NT2/D1 (cell line): Measurements from ENCODE around the gene RNPC3.
A peak's percentile ranks its signal among the peaks of the same experiment; 100 is the strongest.

Source experiments
- DNase-seq: peaks from one replicate; pipeline ENCODE4 v3.0.0-alpha.2; 2011; ENCODE audit warnings: low read depth, low spot score
- H3K27me3 ChIP-seq: 2 replicates; pipeline ENCODE4 v1.6.0; 2011; ENCODE audit warnings: mild to moderate bottlenecking; ENCODE audit not compliant: insufficient read length, insufficient read depth
- H3K36me3 ChIP-seq: 2 replicates; pipeline ENCODE4 v1.6.1; 2011; ENCODE audit warnings: mild to moderate bottlenecking, low read length, mixed read lengths; ENCODE audit not compliant: insufficient read depth, insufficient read length
- H3K4me1 ChIP-seq: 2 replicates; pipeline ENCODE4 v1.5.1; 2011; ENCODE audit not compliant: insufficient read depth, insufficient read length
- H3K4me3 ChIP-seq: 2 replicates; pipeline ENCODE4 v1.5.1; 2011; ENCODE audit warnings: low read depth; ENCODE audit not compliant: insufficient read length
- H3K9ac ChIP-seq: 2 replicates; pipeline ENCODE4 v1.6.0; 2011; ENCODE audit warnings: low read depth; ENCODE audit not compliant: insufficient read length
- H3K9me3 ChIP-seq: 2 replicates; pipeline ENCODE4 v1.5.1; 2011; ENCODE audit warnings: mild to moderate bottlenecking, low read length; ENCODE audit not compliant: insufficient read depth
- SUZ12 ChIP-seq: IDR thresholded peaks from 2 replicates; pipeline ENCODE4 v1.6.1; 2011; ENCODE audit not compliant: insufficient read length, insufficient read depth; ENCODE audit errors: extremely low read depth
- YY1 ChIP-seq: IDR thresholded peaks from 2 replicates; pipeline ENCODE4 v1.6.1; 2011; ENCODE audit not compliant: insufficient read length, insufficient read depth
- ZNF274 ChIP-seq: IDR thresholded peaks from 2 replicates; pipeline ENCODE4 v1.6.1; 2011; ENCODE audit warnings: mild to moderate bottlenecking, low read depth, low read length

The RNPC3 gene, protein sequence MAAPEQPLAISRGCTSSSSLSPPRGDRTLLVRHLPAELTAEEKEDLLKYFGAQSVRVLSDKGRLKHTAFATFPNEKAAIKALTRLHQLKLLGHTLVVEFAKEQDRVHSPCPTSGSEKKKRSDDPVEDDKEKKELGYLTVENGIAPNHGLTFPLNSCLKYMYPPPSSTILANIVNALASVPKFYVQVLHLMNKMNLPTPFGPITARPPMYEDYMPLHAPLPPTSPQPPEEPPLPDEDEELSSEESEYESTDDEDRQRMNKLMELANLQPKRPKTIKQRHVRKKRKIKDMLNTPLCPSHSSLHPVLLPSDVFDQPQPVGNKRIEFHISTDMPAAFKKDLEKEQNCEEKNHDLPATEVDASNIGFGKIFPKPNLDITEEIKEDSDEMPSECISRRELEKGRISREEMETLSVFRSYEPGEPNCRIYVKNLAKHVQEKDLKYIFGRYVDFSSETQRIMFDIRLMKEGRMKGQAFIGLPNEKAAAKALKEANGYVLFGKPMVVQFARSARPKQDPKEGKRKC

DNA sequence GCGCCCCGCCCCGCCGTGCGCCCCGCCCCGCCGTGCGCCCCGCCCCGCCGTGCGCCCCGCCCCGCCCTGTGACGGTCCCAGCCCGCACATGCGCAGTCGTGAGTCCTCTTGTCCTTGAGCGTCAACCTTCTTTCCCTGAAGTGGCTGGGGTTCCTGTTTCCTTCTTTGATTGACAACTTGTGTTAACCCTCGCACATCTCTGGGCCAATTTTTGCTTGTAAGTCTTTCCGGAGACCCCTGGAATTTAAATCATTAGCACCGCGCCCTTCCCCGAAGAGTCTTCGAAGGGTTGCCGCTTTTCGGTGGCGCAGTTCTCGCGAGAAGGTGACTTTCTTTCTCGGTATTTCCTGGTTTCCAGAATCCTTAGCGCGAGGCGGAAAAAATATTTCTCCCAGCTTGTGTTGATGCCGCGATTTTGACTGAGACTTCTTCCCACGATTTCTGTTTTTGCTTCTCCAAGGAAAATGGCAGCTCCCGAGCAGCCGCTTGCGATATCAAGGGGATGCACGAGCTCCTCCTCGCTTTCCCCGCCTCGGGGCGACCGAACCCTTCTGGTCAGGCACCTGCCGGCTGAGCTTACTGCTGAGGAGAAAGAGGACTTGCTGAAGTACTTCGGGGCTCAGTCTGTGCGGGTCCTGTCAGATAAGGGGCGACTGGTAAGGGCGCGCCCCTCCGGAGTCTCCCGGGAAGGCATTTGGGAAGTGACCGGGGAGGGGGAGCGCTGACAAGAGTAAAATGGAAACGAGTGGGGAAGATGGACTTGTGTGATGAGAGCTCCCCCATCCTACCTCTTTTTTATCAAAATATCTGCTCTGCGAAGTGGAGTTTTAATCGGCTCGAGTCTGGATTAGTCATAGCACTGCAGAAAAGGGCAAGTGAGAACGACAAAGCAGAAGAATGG lies at the start of gene RNPC3:
Gene RNPC3, plus strand, starts transcription at position 93 of the 901 bp plus-strand sequence. Its CDS starts 372 bp downstream, at position 465.
- peaks cover 7% of the 10 kb centered on the region; the same call in 1 of the 2 replicates for H3K9me3 ChIP-seq
- H3K9ac ChIP-seq = peak within 1 kb of the TSS; percentile 89
- H3K4me1 ChIP-seq = no peaks in the 10 kb centered on the region
- no peak for TF ChIP-seq ZNF274
- TF ChIP-seq SUZ12 = no peak
- no peak for TF ChIP-seq YY1
- peaks cover 24% of the 10 kb centered on the region for H3K36me3 ChIP-seq
- no peaks in the 10 kb centered on the region for H3K27me3 ChIP-seq
- peak within 1 kb of the TSS; percentile 93 for H3K4me3 ChIP-seq
- DNase-seq = peak; percentile 66

DNA sequence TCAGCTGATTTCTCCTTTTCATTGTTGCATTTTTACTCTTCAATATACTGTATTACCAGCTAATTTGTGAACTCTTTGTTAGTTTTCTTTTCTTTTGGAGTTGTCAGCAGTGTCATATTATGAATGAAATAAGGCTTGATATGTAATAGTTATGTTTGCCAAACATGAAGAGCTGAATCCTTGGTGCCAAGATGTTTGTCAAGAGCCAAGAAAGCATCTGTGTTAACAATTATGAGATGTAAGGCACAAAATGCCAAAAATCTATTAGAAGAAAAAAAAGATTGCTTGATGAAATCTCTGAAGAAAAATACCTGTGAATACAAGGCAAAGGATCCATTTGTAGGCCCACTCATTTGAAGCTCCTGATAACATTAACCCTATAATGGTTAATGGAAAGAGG lies 48.4 kb upstream of the RNPC3 start:
- Histone ChIP-seq H3K4me1 (no peaks in the 10 kb centered on the region), H3K4me3 (no peak overlapping the region), H3K27me3 (no peaks in the 10 kb centered on the region), H3K9me3 (no peaks in the 10 kb centered on the region), H3K9ac (no peak overlapping the region), H3K36me3 (no peaks in the 10 kb centered on the region)
- no peak for DNase-seq
- TF ChIP-seq YY1 = no peak
- no peak for TF ChIP-seq ZNF274
- TF ChIP-seq SUZ12 = no peak

DNA sequence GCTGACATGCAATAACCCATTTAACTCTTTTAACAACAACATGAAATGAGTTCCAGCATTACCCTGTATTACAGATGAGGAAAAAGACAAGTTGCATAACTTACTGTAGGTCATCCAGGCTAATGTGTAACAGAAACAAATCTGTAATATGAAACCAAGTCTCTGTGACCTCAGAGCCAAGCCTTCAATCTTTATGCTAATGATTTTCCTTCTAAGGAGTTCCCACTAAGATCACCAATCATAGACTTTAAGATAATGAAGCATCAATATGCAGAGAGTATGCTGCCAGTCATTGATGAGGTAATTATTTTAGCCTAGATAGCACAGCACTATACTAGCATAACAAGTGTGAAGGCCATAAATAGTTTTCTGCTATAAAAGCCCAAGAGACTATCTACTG lies 35.6 kb upstream of the RNPC3 start:
- no peak for TF ChIP-seq ZNF274
- no peak for TF ChIP-seq YY1
- TF ChIP-seq SUZ12 = no peak
- Histone ChIP-seq H3K36me3 (no peaks in the 10 kb centered on the region), H3K27me3 (no peaks in the 10 kb centered on the region), H3K9ac (no peak overlapping the region), H3K9me3 (no peaks in the 10 kb centered on the region), H3K4me1 (no peaks in the 10 kb centered on the region), H3K4me3 (no peak overlapping the region)
- no peak for DNase-seq

DNA sequence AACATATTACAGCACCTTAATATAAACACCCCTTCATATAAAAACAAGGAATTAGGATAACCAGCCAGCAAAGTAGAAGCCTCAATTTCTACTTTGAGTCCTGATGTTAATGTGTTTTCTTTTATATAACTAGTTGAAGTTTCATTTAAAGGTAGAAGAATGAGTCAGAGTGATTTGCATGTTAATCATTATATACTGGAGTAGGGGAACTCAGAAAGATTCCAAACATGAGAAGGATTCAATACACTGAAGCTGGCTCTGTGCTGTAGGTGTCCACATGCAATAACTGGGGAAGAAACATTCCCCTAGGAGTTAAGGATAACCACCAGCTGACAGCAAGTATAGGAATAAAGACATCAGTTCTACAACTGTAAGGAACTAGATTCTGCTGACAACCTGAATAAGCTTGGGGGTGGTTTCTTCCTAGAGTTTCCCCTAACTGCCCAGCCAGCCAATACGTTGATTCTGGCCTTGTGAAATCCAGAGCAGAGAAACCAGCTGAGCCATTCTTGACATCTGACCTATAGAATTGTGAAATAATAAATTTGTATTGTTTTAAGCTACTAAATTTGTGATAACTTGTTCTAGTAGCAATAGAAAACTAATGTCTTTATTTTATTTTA lies 33.4 kb upstream of the RNPC3 start:
- no peak overlapping the region for H3K9ac ChIP-seq
- no peaks in the 10 kb centered on the region for H3K4me1 ChIP-seq
- DNase-seq = no peak
- H3K27me3 ChIP-seq = no peaks in the 10 kb centered on the region
- TF ChIP-seq ZNF274 (no peak), YY1 (no peak)
- H3K4me3 ChIP-seq = no peak overlapping the region
- H3K36me3 ChIP-seq = no peaks in the 10 kb centered on the region
- H3K9me3 ChIP-seq = no peaks in the 10 kb centered on the region

DNA sequence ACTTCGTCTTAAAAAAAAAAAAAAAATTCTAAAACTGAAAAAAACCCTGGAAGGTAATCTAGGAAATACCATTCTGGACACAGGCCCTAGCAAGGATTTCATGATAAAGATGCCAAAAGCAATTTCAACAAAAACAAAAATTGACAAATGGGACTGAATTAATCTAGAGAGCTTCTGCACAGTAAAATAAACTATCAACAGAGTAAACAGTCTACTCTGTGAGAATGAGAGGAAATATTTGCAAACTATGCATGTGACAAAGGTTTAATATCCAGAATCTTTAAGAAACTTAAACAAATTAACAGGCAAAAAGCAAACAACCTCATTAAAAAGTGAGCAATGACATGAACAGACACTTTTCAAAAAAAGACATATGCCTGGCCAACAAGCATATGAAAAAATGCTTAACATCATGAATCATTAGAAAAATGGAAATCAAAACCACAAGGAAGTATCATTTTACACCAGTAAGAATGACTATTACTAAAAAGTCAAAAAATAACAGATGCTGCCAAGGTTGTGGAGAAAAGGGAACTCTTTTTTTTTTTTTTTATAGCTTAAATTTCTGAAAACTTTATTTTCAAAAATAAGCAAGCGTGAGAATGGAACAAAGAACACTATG lies 29.4 kb upstream of the RNPC3 start:
- Histone ChIP-seq H3K4me3 (no peak overlapping the region), H3K9ac (no peak overlapping the region), H3K4me1 (no peaks in the 10 kb centered on the region), H3K27me3 (no peaks in the 10 kb centered on the region), H3K9me3 (no peaks in the 10 kb centered on the region), H3K36me3 (no peaks in the 10 kb centered on the region)
- no peak for DNase-seq
- TF ChIP-seq SUZ12 (no peak), YY1 (no peak), ZNF274 (no peak)

DNA sequence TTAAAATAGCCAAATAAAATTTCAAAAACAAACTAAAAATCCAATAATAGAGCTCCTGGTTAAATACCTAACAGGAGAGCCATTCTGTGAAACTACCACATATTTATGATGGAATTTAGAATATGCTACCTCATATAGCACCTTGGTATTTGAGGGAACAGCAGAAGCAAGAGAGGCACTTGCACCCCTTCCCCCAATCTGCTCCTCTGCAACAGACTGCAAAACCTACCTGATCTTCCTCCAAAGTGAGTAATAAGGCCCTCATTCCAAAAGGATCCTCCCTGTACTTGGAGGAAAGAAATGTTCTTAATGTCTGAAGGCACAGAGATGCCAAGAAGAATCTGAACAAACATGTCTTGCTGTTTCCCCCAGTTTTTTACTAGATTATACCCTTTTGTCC lies 28.1 kb upstream of the RNPC3 start:
- H3K36me3 ChIP-seq = no peaks in the 10 kb centered on the region
- TF ChIP-seq YY1 (no peak), SUZ12 (no peak), ZNF274 (no peak)
- H3K9me3 ChIP-seq = no peaks in the 10 kb centered on the region
- H3K4me3 ChIP-seq = no peak overlapping the region
- H3K27me3 ChIP-seq = no peaks in the 10 kb centered on the region
- H3K4me1 ChIP-seq = no peaks in the 10 kb centered on the region
- DNase-seq = no peak
- no peak overlapping the region for H3K9ac ChIP-seq
